Measurements from ENCODE around the gene PRSS35.
A peak's percentile ranks its signal among the peaks of the same experiment; 100 is the strongest.

The PRSS35 gene

GRCh38 chr6:83514466-83514865 lies 2.1 kb downstream of the PRSS35 start:
- TF ChIP-seq CTCF (IDR thresholded peaks at IDR 0.05; ENCODE audit: low read length): no peak
- TF ChIP-seq EZH2 (optimal IDR thresholded peaks at IDR 0.05; ENCODE audit: low read depth, low read length): no peak
- TF ChIP-seq EZH2phosphoT487 (IDR thresholded peaks at IDR 0.05; ENCODE audit: low read length): no peak
- H3K27me3 ChIP-seq (replicated peaks; ENCODE audit: insufficient read depth, low read length): no peaks in the 10 kb centered on the region
- H3K4me2 ChIP-seq (ENCODE audit: low read depth, low read length): no peak overlapping the region
- H3K4me3 ChIP-seq (ENCODE audit: low read length): no peak overlapping the region
- no peak for DNase-seq
- no peak overlapping the region for H2AFZ ChIP-seq (ENCODE audit: low read length)
- H3K9me3 ChIP-seq (replicated peaks; ENCODE audit: insufficient read depth, low read length): no peaks in the 10 kb centered on the region
- H3K79me2 ChIP-seq (ENCODE audit: low read length): no peaks in the 10 kb centered on the region
- no peaks in the 10 kb centered on the region for H3K36me3 ChIP-seq (replicated peaks; ENCODE audit: insufficient read depth, low read length)
- no peaks in the 10 kb centered on the region for H3K4me1 ChIP-seq (ENCODE audit: low read length)
- no peaks in the 10 kb centered on the region for H3K9me2 ChIP-seq (replicated peaks; ENCODE audit: insufficient read depth, low read length)
- no peak overlapping the region for H3K27ac ChIP-seq (ENCODE audit: low read length)
- H3K9ac ChIP-seq (ENCODE audit: low read length): no peak overlapping the region
- H3F3A ChIP-seq (ENCODE audit: insufficient read depth, low read length): no peaks in the 10 kb centered on the region
- H4K20me1 ChIP-seq (ENCODE audit: insufficient read depth, low read length): no peaks in the 10 kb centered on the region

GRCh38 chr6:83514866-83515466 lies 2.6 kb downstream of the PRSS35 start:
- Histone ChIP-seq H3K9ac (ENCODE audit: low read length) (no peak overlapping the region), H3K27me3 (replicated peaks; ENCODE audit: insufficient read depth, low read length) (no peaks in the 10 kb centered on the region), H3K36me3 (replicated peaks; ENCODE audit: insufficient read depth, low read length) (no peaks in the 10 kb centered on the region), H3F3A (ENCODE audit: insufficient read depth, low read length) (no peaks in the 10 kb centered on the region), H3K9me3 (replicated peaks; ENCODE audit: insufficient read depth, low read length) (no peaks in the 10 kb centered on the region), H3K4me3 (ENCODE audit: low read length) (no peak overlapping the region), H3K79me2 (ENCODE audit: low read length) (no peaks in the 10 kb centered on the region), H2AFZ (ENCODE audit: low read length) (no peak overlapping the region), H4K20me1 (ENCODE audit: insufficient read depth, low read length) (no peaks in the 10 kb centered on the region), H3K27ac (ENCODE audit: low read length) (no peak overlapping the region), H3K4me1 (ENCODE audit: low read length) (no peaks in the 10 kb centered on the region), H3K4me2 (ENCODE audit: low read depth, low read length) (no peak overlapping the region), H3K9me2 (replicated peaks; ENCODE audit: insufficient read depth, low read length) (no peaks in the 10 kb centered on the region)
- peak; percentile 84 for TF ChIP-seq CTCF (IDR thresholded peaks at IDR 0.05; ENCODE audit: low read length)
- no peak for TF ChIP-seq EZH2phosphoT487 (IDR thresholded peaks at IDR 0.05; ENCODE audit: low read length)
- TF ChIP-seq EZH2 (optimal IDR thresholded peaks at IDR 0.05; ENCODE audit: low read depth, low read length): no peak
- peak; percentile 63 for DNase-seq

GRCh38 chr6:83517500-83517899 lies 5.2 kb downstream of the PRSS35 start:
- no peaks in the 10 kb centered on the region for H3K79me2 ChIP-seq (ENCODE audit: low read length)
- H3K27ac ChIP-seq (ENCODE audit: low read length): no peak overlapping the region
- H3K36me3 ChIP-seq (replicated peaks; ENCODE audit: insufficient read depth, low read length): no peaks in the 10 kb centered on the region
- no peaks in the 10 kb centered on the region for H3K4me1 ChIP-seq (ENCODE audit: low read length)
- TF ChIP-seq EZH2phosphoT487 (IDR thresholded peaks at IDR 0.05; ENCODE audit: low read length): no peak
- no peak for TF ChIP-seq EZH2 (optimal IDR thresholded peaks at IDR 0.05; ENCODE audit: low read depth, low read length)
- TF ChIP-seq CTCF (IDR thresholded peaks at IDR 0.05; ENCODE audit: low read length): no peak
- H3F3A ChIP-seq (ENCODE audit: insufficient read depth, low read length): no peaks in the 10 kb centered on the region
- no peak for DNase-seq
- H3K9me2 ChIP-seq (replicated peaks; ENCODE audit: insufficient read depth, low read length): no peaks in the 10 kb centered on the region
- no peaks in the 10 kb centered on the region for H4K20me1 ChIP-seq (ENCODE audit: insufficient read depth, low read length)
- H3K9ac ChIP-seq (ENCODE audit: low read length): no peak overlapping the region
- no peak overlapping the region for H3K4me2 ChIP-seq (ENCODE audit: low read depth, low read length)
- H3K4me3 ChIP-seq (ENCODE audit: low read length): no peak overlapping the region
- no peaks in the 10 kb centered on the region for H3K9me3 ChIP-seq (replicated peaks; ENCODE audit: insufficient read depth, low read length)
- H3K27me3 ChIP-seq (replicated peaks; ENCODE audit: insufficient read depth, low read length): no peaks in the 10 kb centered on the region
- H2AFZ ChIP-seq (ENCODE audit: low read length): no peak overlapping the region
